ENCODE results near the gene PIR. TPM values are rescaled to one million over a fixed set of nuclear protein-coding genes. Genes with fewer than 3 reads are reported as not detected.

Gene PIR
- total and polyA plus RNA-seq, 2 of the 8 experiments (the other 6 are each of a cell fraction or from before 2014, with no cell fraction given), result 6.4 to 10.3 TPM

- TF ChIP-seq POLR2AphosphoS5 (IDR thresholded peaks at IDR 0.05; ENCODE audit: low read depth, low read length) (no peak), MAX (IDR thresholded peaks at IDR 0.05) (no peak)
These were observed 36.0 kb upstream of the PIR start (continued) for GRCh38 chrX:15529165-15529564.

Data from H1 (cell line).